ENCODE measurements around the gene CCDC93.
A peak's percentile ranks its signal among the peaks of the same experiment; 100 is the strongest.

DNA sequence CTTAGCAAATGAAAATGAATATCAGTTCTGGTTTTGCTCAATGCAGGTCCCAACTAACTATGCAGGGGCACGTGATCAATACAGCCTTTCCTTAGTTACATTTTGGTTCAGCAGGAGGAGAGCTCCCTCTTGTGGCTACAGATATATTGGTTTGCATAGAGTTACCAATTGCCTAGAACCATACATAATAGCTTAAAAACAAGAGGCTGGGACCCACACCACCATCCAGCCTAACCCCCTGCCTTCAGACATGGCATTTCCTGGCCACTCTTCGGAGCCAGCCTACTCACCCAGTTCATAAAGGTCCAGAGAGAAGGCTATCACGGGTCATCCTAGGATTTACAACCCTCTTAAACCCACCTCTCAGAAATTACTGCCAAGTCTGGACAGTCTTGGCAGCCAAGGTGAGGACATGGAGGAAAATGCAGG is 10.5 kb downstream of the CCDC93 start:
- TF ChIP-seq, protein P1, sequence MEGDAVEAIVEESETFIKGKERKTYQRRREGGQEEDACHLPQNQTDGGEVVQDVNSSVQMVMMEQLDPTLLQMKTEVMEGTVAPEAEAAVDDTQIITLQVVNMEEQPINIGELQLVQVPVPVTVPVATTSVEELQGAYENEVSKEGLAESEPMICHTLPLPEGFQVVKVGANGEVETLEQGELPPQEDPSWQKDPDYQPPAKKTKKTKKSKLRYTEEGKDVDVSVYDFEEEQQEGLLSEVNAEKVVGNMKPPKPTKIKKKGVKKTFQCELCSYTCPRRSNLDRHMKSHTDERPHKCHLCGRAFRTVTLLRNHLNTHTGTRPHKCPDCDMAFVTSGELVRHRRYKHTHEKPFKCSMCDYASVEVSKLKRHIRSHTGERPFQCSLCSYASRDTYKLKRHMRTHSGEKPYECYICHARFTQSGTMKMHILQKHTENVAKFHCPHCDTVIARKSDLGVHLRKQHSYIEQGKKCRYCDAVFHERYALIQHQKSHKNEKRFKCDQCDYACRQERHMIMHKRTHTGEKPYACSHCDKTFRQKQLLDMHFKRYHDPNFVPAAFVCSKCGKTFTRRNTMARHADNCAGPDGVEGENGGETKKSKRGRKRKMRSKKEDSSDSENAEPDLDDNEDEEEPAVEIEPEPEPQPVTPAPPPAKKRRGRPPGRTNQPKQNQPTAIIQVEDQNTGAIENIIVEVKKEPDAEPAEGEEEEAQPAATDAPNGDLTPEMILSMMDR (IDR thresholded peaks at IDR 0.05), result peak; percentile 80 to 89 (median 86)
- no peak for TF ChIP-seq POLR2A (IDR thresholded peaks at IDR 0.05)
